Naive thymus-derived CD8-positive, alpha-beta T cell (primary cell): ENCODE results near the gene HABP2. TPM values are rescaled to one million over a fixed set of nuclear protein-coding genes. Genes with fewer than 3 reads are reported as not detected.

Source experiments
- ATAC-seq, 2 donors: fragments of 150-1000 bp; cut with Tn5 transposase in 1 of 2; sonication (Bioruptor Pico), chemical (Tn5 transposase) in 1 of 2; 1 replicate in 1 of 2; 2 replicates in 1 of 2; pipeline ENCODE4 v1.10.0; 2021; ENCODE audit warnings: mild to moderate bottlenecking in 2 of 2, moderate library complexity in 2 of 2
- POLR2A ChIA-PET: fragments of 350-600 bp; sonication (Branson Sonifier 250); formaldehyde crosslinking; loops from one replicate; lab custom pipeline; 2021; ENCODE audit warnings: antibody characterized with exemption; lab: Charles Lee
- DNase-seq, 10 donors: peaks; one replicate each; pipeline versions ENCODE4 v3.0.0 to v3.0.0-alpha.2; 2020 to 2022
- H3K27ac Mint-ChIP-seq, 10 donors: one replicate each; pipeline ENCODE4 v1.8.0; 2020 to 2022; ENCODE audit warnings: mild to moderate bottlenecking in 10 of 10, mixed read lengths in 10 of 10, moderate library complexity in 4 of 10, inconsistent platforms in 1 of 10
- H3K27me3 Mint-ChIP-seq, 5 donors: one replicate each; pipeline ENCODE4 v1.8.0; 2021 to 2022; ENCODE audit warnings: mixed read lengths in 5 of 5
- H3K36me3 Mint-ChIP-seq, 3 donors: one replicate each; pipeline ENCODE4 v1.8.0; 2020 to 2022; ENCODE audit warnings: mixed read lengths in 3 of 3, mild to moderate bottlenecking in 2 of 3, inconsistent platforms in 1 of 3
- H3K4me1 Mint-ChIP-seq, 4 donors: one replicate each; pipeline ENCODE4 v1.8.0; 2021 to 2022; ENCODE audit warnings: mixed read lengths in 4 of 4
- H3K4me3 Mint-ChIP-seq, 10 donors: one replicate each; pipeline ENCODE4 v1.8.0; 2020 to 2022; ENCODE audit warnings: mild to moderate bottlenecking in 10 of 10, mixed read lengths in 10 of 10, moderate library complexity in 6 of 10, inconsistent platforms in 1 of 10
- H3K9me3 Mint-ChIP-seq, 9 donors: one replicate each; pipeline ENCODE4 v1.8.0; 2020 to 2022; ENCODE audit warnings: mixed read lengths in 9 of 9, mild to moderate bottlenecking in 3 of 9, inconsistent platforms in 1 of 9, moderate library complexity in 1 of 9
- polyA plus RNA-seq, 3 donors: library from polyadenylated mRNA; unstranded; fragments of 300-500 nt; fragmentation: Illumina TruSeq; gene quantifications; one replicate each; pipeline ENCODE4 v1.2.3, GENCODE V29; 2021
- total RNA-seq, 8 experiments: library from RNA in 2 of 8; stranded (reverse) in 2 of 8; gene quantifications; one replicate each; pipeline ENCODE4 v1.2.3 and lab custom pipeline; 2021 to 2026

Gene HABP2
- total and polyA plus RNA-seq, 5 experiments from 2014 or later = not detected

DNA sequence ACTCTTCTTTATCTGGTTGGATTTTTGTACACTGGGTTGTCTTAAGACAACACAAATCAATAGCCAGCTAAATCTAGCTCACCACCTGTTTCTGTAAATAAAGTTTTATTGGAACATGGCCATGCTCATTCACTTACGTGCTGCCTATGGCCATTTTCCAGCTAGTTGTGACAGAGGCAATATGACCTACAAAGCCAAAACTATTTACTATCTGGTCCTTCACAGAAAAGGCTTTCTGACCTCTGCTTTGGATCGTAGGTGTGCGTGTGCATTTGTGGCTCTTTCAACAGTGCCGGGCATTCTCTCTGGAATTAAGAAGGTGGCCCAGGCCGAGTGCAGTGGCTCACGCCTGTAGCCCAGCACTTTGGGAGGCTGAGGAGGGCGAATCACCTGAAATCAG lies 65.5 kb downstream of the HABP2 start:
- Mint-ChIP-seq H3K27me3 (peaks cover 14 to 80% (median 26%) of the 10 kb centered on the region in 5 donors), H3K36me3 (no peaks in the 10 kb centered on the region), H3K9me3 (no peaks in the 10 kb centered on the region), H3K4me1 (no peaks in the 10 kb centered on the region), H3K4me3 (no peak overlapping the region), H3K27ac (no peak overlapping the region)
- no peak for DNase-seq
- ATAC-seq = no peak
- POLR2A ChIA-PET = no interaction called here

- no peak overlapping the region for H3K4me3 Mint-ChIP-seq
- no peak overlapping the region for H3K27ac Mint-ChIP-seq
- no peaks in the 10 kb centered on the region for H3K4me1 Mint-ChIP-seq
- no peaks in the 10 kb centered on the region for H3K9me3 Mint-ChIP-seq
- H3K27me3 Mint-ChIP-seq = peaks cover 10 to 80% (median 28%) of the 10 kb centered on the region in 5 donors
- POLR2A ChIA-PET = interaction anchor here (0.7 kb wide), 1 partner anchor 110 kb away, joined by 3 read pairs; no protein-coding TSS in a partner anchor
- no peaks in the 10 kb centered on the region for H3K36me3 Mint-ChIP-seq
- ATAC-seq (no peak), DNase-seq (no peak)
These were observed 66.5 kb downstream of the HABP2 start for GRCh38 chr10:113619401-113619800.

DNA sequence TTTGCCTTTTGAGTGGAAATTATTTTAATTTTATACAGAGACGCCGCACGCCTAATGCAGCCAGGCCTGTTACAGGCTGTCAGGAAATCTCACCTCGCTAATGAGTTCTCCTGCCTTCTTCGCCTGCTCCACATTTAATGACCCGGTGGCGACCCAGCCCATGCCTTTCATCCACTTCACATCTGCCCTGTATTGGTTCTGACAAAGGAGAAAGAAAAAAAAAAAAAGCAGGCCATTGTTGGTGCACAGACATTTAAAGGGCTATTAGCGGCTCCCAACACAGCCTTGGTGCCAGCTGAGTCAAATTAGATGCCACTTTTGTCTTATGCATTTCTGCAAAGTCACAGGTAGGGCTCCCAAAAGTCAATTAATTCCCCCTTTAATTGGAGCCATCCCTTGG lies 67.7 kb downstream of the HABP2 start:
- POLR2A ChIA-PET = no interaction called here
- Mint-ChIP-seq H3K27ac (no peak overlapping the region), H3K9me3 (no peaks in the 10 kb centered on the region), H3K27me3 (peaks cover 12 to 80% (median 31%) of the 10 kb centered on the region in 5 donors), H3K4me1 (no peaks in the 10 kb centered on the region), H3K36me3 (no peaks in the 10 kb centered on the region), H3K4me3 (no peak overlapping the region)
- ATAC-seq (no peak), DNase-seq (no peak)

- no peak for DNase-seq
- no peaks in the 10 kb centered on the region for H3K36me3 Mint-ChIP-seq
- H3K4me1 Mint-ChIP-seq = no peaks in the 10 kb centered on the region
- H3K27me3 Mint-ChIP-seq = peaks cover 12 to 79% (median 30%) of the 10 kb centered on the region in 5 donors
- POLR2A ChIA-PET = no interaction called here
- no peak overlapping the region for H3K27ac Mint-ChIP-seq
- no peak for ATAC-seq
- H3K9me3 Mint-ChIP-seq = no peaks in the 10 kb centered on the region
- no peak overlapping the region for H3K4me3 Mint-ChIP-seq
These were observed 68.1 kb downstream of the HABP2 start for GRCh38 chr10:113620936-113621335.

- H3K4me1 Mint-ChIP-seq = no peaks in the 10 kb centered on the region
- POLR2A ChIA-PET = no interaction called here
- no peaks in the 10 kb centered on the region for H3K36me3 Mint-ChIP-seq
- no peaks in the 10 kb centered on the region for H3K9me3 Mint-ChIP-seq
- no peak overlapping the region for H3K27ac Mint-ChIP-seq
- no peak for ATAC-seq
- H3K4me3 Mint-ChIP-seq = no peak overlapping the region
- DNase-seq = no peak
- H3K27me3 Mint-ChIP-seq = peaks cover 8 to 71% (median 25%) of the 10 kb centered on the region in 5 donors
These were observed 68.9 kb downstream of the HABP2 start for GRCh38 chr10:113621799-113622198.

- ATAC-seq = no peak
- no peaks in the 10 kb centered on the region for H3K4me1 Mint-ChIP-seq
- no peaks in the 10 kb centered on the region for H3K36me3 Mint-ChIP-seq
- H3K27ac Mint-ChIP-seq = no peak overlapping the region
- POLR2A ChIA-PET = no interaction called here
- H3K27me3 Mint-ChIP-seq = peaks cover 6 to 61% (median 22%) of the 10 kb centered on the region in 5 donors
- H3K4me3 Mint-ChIP-seq = no peak overlapping the region
- DNase-seq = no peak
- H3K9me3 Mint-ChIP-seq = no peaks in the 10 kb centered on the region
These were observed 70.0 kb downstream of the HABP2 start for GRCh38 chr10:113622831-113623230.

DNA sequence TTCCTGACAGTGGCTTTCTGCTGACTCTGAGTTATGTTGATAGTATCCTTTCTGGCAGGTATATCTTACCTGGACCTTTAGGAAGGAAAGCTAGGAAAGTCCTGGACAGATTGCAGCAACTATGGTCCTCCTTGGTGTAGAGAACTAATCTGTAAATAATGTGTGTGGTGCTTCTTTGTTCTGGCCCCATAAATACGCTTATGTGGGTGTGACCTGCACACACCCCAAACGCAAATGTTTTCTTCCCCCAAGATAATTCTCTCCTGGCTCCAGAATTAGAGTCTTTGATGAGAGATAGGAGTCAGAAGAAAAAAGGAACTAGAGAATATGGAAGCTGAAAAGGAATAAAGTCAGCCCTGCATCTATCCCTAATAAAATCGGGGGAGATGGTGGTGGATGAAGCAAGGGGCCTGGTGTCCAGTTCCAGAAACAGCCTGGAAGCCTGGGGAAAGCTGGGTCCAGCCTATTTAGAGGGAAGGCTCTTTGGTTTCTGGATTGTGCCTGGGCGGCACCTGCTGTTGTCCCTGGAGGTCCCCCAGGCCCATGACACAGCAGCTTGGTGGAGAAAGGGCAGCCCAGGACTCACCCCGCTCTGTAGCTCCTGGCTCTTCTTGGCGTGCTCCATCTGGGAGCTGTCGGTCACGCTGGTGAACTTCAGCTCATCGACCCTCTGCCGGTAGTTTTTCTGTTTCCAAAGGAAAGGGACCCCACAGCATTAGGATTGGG lies 72.8 kb downstream of the HABP2 start:
- no peaks in the 10 kb centered on the region for H3K4me1 Mint-ChIP-seq
- no peak for ATAC-seq
- POLR2A ChIA-PET = no interaction called here

DNA sequence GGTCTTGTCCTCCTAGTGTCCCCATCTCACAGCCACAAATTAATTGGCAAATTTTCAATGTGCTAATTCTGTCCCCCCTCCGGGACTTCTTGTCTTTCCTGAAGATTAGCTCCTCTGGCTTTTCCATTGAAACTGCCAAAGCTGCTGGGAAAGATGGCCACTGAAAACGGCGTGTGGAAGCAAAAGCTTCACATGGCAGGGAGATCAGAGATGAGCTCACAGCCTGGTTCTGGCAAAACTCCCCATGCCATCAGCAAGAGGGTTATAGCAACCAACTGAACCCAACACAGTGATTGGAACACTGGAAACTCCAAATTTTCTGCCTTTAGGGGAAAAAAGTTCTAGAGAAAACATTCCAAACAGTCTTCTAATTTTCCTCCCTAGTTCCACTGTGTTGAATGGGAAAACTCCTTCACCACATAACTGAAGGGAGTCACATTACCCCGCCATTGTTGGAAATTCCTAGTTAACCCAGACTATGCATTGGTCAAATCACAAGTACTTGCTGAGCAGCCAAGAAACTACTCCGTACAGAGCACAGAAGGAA lies 74.0 kb downstream of the HABP2 start:
- Mint-ChIP-seq H3K9me3 (no peaks in the 10 kb centered on the region), H3K36me3 (no peaks in the 10 kb centered on the region), H3K27ac (no peak overlapping the region), H3K4me3 (no peak overlapping the region), H3K27me3 (peaks cover 4 to 32% (median 19%) of the 10 kb centered on the region in 5 donors), H3K4me1 (no peaks in the 10 kb centered on the region)
- no peak for DNase-seq
- no peak for ATAC-seq
- POLR2A ChIA-PET = no interaction called here

More for the DNA sequence above, 72.8 kb downstream of the HABP2 start:
- DNase-seq = no peak
- Mint-ChIP-seq H3K27ac (no peak overlapping the region), H3K36me3 (no peaks in the 10 kb centered on the region), H3K27me3 (peaks cover 4 to 39% (median 24%) of the 10 kb centered on the region in 5 donors), H3K4me3 (no peak overlapping the region), H3K9me3 (no peaks in the 10 kb centered on the region)

- Mint-ChIP-seq H3K36me3 (no peaks in the 10 kb centered on the region), H3K27ac (no peak overlapping the region), H3K4me3 (no peak overlapping the region), H3K9me3 (no peaks in the 10 kb centered on the region), H3K4me1 (no peaks in the 10 kb centered on the region), H3K27me3 (peaks cover 4 to 24% (median 19%) of the 10 kb centered on the region in 5 donors)
- POLR2A ChIA-PET = no interaction called here
- no peak for DNase-seq
- no peak for ATAC-seq
These were observed 75.0 kb downstream of the HABP2 start for GRCh38 chr10:113627836-113628235.

GRCh38 chr10:113628607-113629153 lies 75.8 kb downstream of the HABP2 start:
- POLR2A ChIA-PET = no interaction called here
- Mint-ChIP-seq H3K9me3 (no peaks in the 10 kb centered on the region), H3K27ac (no peak overlapping the region), H3K36me3 (no peaks in the 10 kb centered on the region), H3K4me3 (no peak overlapping the region), H3K4me1 (no peaks in the 10 kb centered on the region), H3K27me3 (peaks cover 4 to 21% (median 19%) of the 10 kb centered on the region in 5 donors)
- DNase-seq (no peak), ATAC-seq (no peak)

DNA sequence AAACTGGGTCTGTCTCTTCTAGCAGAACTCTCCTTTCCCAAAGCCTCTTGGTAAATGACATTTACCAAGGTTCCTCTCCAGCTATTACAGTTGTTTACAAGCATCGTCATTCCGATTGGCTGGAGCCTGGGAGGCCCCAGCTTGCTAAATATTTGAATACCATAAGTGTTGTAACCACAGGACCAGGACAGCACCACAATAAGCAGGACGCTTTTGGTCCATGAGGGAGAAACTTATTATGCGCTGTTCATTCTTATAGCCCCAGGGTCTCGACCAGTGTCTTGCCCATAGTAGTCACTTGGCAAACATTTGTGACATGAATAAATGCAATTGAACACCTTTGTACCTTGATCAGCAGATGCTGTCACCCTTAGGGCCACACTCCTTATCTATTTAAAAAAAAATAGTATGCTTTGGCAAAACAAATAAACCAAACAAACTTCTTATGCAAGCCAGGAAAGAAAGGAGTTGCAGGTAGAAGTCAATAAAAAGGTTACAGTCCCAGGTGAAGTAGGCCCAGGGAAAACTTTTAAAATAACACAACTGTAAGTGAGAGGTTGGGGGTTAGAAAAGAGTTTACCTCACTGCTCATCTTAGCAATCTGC lies 78.2 kb downstream of the HABP2 start:
- Mint-ChIP-seq H3K4me3 (no peak overlapping the region), H3K4me1 (no peaks in the 10 kb centered on the region), H3K36me3 (peaks cover 0 to 2% (median 0%) of the 10 kb centered on the region in 3 donors), H3K27ac (no peak overlapping the region), H3K9me3 (peaks cover 0 to 6% (median 0%) of the 10 kb centered on the region in 9 donors), H3K27me3 (peaks cover 4 to 18% (median 14%) of the 10 kb centered on the region in 5 donors)
- ATAC-seq (no peak), DNase-seq (no peak)
- POLR2A ChIA-PET = no interaction called here

DNA sequence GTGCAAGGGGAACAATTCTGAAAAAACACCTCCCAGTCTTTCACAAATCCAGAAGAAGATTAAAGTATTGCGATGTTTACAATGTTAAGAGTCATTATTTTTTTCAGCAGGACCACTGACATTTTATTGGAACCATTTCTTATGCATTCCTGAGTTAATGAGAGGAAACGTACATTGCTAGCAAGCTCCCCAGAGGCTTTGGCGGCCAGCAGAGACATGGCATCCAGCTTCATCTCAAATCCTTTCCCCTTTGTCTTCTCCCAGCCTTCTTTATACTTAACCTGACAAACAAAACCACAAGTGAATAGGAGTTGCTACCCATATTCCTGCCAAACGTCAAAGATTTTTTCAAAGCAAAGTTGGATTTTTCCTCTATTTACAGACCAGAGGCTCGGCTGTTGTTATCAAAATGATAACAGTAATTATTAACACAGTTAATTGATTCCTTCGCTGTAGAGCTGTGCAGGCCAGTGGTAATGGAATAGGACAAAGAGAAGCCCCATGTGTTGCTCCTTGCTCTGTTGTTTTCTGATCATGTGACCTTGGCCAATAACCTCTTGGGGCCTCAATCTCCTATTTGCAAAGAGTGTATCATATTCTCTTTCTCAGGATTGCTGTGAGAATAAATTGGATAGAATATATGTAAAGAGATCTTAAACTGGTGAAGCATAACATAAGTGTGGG lies 79.0 kb downstream of the HABP2 start:
- no peak for DNase-seq
- Mint-ChIP-seq H3K27ac (no peak overlapping the region), H3K27me3 (peaks cover 6 to 21% (median 17%) of the 10 kb centered on the region in 5 donors), H3K4me3 (no peak overlapping the region), H3K9me3 (peaks cover 0 to 6% (median 0%) of the 10 kb centered on the region in 9 donors), H3K36me3 (peaks cover 0 to 6% (median 0%) of the 10 kb centered on the region in 3 donors), H3K4me1 (no peaks in the 10 kb centered on the region)
- ATAC-seq = no peak
- POLR2A ChIA-PET = no interaction called here
